GM21717 (cell line): ENCODE results near the gene ORM1.
"Not testable (repeated sequence)": the region's sequence is repeated elsewhere in the genome, so short reads cannot be mapped to it uniquely, and the experiment has no call there.

ENCODE experiments used
- ATAC-seq: cut with Tn5 transposase; IDR thresholded peaks from one replicate; pipeline ENCODE4 v1.9.1; 2021; ENCODE audit warnings: mild to moderate bottlenecking, moderate library complexity; ENCODE audit not compliant: unreplicated experiment

ORM1 gene

DNA sequence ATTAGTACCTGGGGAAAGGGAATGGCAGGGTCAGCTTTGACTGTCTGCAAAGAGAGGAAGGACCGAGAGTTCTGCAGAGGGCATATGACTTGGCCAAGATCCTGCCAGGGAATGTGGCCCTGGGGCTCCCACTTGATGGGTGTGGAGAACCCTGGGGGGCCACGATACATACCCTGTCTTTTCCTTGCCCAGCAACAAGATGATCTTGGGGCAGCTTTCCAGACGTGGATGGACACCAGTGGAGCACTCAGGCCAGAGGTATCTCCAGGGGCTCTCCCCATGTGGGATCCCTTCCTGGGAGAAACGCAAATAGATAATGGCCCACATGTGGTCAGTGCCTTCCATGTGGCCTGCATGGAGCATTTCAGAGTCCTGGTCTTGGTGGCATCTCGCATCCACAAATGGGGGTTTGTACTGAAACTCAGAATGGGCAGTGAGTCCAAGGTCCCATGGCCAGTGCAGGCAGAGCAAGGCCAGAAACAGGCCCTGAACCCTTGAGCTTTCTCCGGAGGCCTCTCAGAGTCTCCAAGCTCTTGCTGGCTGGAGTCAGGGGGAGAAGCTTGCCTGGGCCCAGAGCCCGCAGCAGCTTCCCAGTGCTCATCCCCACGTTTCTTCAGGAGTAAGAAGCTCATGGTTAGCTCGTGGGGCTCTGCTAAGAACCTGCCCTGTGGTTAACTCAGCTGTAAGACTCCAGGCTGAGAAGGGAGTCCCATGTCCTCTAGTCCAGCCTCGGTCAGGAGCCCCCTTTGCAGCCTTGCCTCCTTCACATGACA lies 18.3 kb upstream of the ORM1 start:
- ATAC-seq, result no peak

DNA sequence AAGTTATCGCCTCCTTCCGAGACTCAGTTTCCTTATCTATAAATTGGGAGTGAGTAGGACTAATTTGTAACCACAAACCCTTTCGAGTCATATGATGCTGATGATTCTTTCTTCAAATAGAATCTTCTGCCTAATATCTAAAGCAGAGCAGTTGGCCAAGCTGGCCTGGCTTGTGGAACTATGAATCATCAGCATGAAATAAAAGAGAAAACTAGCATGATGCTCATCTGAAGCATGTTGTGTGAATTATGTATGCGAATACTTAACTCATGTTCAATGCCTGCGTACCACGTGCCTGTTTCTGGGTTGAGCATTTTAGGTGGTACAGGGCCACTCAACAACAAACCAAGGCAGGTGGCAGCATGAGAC lies 15.0 kb upstream of the ORM1 start:
- no peak for ATAC-seq

DNA sequence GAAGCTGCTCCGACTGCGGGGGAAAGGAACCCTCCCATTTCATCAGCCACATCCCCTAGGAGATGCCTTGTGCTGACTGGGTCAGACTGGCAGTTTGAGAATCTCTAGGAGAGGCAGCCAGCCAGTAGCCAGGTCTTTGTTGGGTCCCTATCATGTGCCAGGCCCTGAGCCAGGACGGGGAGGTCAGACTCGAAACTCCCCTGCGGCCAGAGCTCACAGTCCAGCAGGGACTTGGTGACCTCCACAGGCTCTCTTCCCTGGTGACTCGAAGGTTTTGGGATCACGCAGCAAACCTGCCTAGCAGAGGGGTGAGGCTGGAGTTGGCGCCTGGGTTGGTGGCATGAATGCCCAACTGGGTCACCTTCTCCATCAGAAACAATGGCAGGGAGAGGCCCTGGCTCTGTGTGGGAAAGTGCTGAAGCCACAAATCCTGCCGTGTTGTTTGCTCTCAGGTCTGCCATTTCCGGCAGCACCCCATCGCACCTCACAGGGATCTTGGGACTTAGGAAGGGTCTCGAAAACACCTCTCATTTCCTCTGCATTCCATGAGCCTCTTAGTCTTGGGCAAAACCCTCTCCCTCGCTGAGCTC lies 14.4 kb upstream of the ORM1 start:
- ATAC-seq, result no peak

DNA sequence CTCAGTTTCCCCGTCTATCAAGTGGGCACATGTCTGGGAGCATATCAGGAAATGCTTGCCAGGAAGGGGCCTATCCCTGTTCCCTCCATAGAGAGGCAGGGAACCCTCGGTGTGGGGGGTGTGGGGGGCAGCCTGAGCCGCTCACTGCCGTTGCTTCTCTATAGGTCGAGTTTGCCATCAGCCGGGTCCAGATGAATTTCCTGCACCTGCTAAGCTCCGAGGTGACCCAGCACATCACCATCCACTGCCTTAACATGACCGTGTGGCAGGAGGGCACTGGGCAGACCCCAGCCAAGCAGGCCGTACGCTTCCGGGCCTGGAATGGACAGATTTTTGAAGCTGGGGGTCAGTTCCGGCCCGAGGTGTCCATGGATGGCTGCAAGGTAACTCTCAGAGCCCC lies 13.8 kb upstream of the ORM1 start:
- no peak for ATAC-seq

DNA sequence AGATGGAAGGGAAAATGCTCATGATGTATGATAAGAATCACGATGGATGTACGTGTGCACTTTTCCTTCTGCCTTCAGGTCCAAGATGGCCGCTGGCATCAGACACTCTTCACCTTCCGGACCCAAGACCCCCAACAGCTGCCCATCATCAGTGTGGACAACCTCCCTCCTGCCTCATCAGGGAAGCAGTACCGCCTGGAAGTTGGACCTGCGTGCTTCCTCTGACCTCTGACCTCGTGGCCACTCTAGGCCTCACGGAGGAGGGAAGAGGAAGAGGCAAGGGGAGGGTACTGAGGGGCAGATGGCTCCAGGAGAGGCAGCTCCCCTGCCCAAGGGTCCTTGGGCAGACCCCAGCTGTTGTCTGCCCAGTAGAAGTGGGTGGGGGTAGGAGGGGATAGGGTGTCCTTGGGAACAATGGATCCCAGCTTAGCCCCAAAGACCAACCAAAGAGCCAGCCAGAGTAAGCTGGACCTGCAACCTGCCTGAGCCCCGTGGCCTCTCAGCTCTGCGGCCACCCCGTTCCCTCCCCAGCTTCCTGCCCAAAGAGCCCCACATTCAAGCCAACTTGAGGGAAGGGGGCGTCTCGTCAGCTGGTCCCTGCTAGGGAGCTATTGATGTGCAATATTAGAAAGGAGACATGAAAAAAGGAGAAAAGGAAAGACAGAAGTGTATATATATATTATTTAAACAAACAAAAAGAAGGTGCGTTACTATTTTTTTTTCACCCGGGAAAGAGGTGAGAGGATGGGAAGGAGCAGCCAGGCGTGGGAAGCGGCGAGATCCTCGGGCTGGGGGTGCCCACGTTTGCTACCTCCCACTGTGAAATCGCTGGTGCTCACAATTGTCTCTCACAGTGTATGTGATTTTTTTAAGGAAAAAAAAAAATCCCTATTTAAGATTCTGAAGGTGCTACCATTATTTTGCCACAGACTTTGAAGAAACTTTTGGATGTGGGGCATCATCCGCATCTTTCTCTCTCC lies 12.1 kb upstream of the ORM1 start:
- no peak for ATAC-seq

DNA sequence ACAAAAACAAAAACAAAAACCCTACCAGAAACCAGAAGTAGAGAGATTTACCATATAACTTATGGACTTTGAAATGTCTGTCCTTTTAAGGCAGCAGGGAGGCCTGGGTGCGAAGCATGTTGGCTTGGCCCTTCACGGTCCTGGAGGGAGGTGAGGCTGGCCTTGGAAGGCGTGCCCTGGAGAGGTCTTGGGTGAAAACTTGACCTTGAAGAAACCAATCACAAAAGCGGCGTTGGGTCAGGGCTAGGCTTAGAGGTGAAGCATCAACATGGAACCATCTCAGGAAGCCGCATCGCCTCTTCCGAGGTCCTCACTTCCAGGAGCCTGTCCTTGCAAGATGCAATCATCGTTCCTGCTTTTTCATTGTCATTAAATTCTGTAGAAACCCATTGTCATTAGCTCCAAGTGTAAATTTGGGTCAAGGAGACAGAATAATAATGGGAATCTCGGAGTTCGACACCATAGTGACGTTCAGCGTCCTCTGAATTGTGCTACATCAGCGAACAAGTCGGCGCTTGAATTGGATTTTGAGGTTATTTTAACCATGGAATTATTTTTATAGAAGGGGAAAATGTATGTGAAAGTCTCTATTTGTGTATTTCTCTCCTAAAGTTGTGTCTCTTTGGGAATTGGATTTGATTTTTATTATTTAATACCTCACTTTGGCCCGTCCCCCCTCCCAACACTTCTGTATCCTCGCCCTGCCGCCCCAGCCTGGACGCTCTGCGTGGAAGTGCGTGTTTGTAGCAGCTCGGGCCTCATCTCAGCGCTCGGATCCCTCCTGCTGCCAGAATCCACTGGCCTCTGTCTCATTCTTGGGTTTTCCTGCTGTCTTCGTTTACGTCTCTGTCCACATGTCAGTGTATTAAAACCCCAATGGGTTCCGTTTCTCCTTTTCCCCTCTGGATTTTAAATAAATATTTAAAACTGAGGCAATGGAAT lies 11.1 kb upstream of the ORM1 start:
- ATAC-seq, result no peak

DNA sequence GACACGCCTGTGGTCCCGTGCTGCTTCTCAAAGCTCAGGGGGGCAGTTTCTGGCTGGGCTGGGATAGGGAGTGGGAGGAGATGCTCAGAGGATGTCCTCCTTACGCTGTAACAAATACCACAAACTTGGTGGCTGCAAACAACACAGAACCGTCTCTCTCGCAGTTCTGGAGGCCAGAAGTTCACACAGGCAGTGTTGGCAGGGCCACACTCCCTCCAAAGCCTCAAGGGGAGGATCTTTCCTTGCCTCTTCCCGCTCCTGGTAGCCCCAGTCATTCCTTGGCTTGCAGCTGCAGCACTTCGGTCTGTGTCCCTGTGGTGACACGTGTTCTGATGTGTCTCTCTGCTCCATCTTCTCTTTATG lies 10.4 kb upstream of the ORM1 start:
- no peak for ATAC-seq

DNA sequence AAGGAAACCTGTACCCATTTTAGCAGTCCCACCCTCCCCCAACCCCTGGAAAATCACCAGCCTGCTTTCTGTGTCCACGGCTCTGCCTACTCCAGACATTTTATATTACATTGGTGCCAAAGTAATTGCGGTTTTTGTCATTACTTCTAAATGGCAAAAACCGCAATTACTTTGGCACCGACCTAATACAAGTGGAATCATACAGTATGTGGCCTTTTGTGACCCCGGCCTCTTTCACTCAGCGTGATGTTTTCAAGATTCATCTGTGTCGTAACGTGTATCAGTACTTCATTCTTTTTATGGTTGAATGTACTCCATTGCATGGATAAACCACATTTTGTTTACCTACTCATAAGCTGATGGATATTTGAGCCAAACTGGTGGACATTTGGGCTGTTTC lies 9.7 kb upstream of the ORM1 start:
- ATAC-seq, result no peak

DNA sequence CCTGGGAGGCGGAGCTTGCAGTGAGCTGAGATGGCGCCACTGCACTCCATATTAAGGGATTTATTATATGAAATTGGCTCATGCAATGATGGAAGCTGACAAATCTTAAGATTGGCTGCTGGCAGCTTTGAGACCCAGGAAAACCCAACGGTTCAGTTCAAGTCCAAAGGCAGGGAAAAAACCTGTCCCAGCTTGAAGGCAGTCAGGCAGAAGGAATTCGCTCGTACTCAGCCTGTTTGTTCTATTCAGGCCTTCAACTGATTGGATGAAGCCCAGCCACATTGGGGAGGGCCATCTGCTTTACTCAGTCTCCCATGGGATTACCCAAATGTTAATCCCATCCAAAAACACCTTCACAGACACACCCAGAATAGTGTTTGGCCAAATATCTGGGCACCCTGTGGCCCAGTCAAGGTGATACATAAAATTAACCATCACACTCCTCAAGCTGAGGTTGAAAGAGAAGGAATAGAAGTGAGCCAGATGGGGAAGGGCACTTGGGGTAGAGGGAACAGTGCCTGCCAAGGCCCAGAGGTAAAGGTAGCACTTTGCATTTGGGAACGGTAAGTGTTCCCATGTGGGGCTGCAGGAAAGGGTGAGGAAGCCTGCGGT lies 8.5 kb upstream of the ORM1 start:
- no peak for ATAC-seq

DNA sequence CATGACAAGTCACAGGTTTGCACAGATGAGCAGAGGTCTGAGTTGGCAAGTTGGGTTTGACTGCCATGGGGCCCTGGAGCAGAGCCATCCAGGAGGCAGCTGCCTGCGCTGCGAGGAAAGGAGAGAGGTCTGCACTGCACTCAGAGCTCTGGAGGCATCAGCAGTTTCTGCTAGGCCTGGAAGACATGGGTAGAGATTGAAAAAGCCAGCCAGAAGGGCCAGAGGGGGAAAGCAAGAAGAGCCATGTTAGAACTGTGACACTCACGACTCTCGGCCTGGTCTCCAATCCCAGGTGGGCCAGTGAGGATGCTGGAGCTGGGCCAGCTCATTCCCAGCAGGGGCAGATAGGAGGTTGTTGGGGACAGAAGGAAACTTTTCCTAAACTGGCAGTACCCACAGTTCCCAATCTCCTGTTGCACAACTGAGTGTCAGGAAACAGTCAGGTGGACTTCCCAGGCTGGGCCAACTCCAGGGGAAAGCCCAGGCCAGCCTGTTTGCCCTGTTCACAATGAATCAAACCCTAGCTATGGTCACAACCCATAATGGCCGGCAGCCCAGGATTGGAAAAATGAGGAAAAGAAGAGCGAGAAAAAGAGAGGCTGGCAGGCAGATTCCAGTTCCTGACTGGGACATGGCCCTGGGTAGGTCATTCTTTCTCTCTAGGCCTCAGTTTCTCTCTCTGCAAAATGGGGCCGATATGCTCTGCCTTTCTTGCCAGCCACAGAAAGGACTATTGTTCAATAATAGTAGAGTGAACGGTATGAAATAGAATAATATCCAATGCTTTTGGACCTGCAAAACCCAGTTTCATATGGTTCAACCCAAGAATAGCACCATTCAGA lies 7.8 kb upstream of the ORM1 start:
- ATAC-seq, result no peak

DNA sequence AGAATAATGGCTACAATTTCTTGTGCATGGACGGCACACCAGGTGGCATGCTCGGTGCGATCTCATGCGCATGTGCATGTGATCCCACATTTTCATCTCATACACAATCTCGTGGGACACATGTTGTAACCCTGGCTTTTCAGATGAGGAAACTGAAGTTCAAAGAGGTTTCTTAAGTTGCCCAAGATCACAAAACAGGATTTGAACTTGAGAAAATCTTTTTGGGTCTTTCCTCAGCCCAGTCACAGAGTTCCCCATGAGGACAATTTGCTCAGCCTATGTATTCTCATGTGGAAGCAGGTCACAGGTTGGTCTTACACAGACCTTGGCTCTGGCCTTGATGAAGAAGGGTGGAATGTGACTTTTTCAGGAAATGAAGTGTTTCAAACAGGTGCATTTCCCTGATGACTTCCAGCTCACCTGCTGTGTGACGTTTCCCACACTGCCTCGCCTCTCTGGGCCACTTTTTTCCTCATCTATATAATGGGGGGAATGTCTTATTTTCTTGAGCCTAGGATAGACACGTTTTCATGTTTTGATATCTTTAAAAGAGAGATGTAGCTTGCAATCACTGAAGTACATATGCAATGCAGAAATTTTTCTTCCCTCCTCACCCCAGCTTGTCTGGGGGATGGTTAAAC lies 7.1 kb upstream of the ORM1 start:
- ATAC-seq, result no peak

DNA sequence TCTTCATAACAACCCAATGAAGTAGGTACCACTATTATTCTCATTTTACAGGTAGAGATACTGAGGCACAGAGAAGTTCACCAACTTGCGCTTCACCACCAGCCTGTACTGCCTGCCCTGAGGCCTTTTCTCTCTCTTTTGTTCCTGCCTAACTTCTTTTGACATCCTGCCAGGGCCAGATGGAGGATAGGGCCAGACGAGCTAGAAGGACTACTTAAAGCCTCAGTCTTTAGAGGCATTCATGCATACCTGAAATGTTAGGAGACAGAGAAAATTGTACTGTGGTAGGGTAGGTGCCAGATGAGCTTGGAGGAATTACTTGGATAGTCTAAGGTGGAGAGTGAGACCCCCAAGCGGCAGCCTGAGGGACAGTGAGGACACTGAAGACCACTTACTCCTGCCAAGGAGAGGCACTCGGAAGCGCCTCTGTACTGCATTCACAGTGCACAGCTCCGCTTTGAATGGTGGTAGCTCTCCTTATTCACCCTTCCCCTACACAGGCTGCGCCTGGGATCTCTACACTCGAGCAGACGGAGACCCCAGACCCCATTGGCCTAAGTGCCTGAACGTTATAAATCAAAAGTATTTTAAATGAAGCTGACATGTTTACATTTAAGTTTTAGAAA lies 6.2 kb upstream of the ORM1 start:
- no peak for ATAC-seq

DNA sequence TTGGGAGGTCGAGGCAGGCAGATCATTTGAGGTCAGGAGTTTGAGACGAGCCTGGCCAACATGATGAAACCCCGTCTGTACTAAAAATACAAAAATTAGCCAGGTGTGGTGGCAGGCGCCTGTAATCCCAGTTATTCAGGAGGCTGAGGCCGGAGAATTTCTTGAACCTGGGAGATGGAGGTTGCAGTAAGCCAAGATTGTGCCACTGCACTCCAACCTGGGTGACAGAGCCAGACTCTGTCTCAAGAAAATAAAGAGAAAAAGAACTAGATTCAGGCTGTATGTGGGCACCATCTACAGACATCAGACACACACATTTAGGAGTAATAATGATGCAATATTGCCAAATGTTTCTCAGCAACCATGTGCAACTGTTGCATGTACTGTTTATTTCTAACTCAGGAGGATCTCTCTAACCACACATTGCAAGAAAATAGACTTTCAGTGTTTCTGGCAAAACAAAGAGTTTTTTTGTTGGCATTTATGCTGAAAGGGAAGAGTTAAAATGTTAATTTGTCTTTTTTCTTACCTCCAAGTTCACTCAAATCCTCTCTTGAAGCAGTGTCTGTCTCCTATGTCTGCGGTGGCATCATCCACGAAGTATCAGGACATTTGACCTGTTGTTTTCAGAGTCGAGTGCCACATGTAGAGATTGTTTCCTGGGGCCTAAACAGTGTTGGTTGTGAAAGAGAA lies 5.1 kb upstream of the ORM1 start:
- ATAC-seq, result no peak

DNA sequence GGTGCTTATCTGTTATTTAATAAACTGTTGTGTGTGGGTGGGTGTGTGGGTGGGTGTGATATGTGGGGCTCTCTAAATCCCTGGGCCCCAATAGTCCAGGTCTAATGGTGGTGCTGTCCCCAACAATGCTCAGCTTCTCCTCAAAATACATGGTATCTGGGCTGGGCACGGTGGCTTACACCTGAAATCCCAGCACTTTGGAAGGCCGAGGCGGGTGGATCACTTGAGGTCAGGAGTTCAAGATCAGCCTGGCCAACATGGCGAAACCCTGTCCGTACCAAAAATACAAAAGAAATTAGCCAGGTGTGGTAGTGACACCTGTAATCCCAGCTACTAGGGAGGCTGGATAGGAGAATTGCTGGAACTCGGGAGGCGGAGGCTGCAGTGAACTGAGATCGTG lies 4.5 kb upstream of the ORM1 start:
- no peak for ATAC-seq

DNA sequence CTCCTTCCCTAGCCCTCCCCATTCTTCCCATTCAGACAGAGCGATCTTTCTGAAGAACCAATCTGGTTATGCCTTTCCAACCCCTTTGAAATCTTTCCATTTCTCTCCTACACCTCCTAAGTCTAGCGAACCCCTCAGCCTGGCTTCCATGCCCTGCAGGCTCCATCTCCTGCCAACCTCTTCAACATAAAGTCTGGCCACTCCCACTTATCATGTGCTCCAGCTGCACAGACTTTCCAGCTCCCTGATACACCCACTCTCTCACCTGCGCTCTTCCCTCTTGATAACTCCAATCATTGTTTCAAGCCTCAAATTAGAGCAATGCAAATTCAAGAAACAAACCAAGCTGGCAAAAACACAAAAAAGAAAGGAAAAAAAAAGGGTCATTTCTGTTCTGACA lies 3.8 kb upstream of the ORM1 start:
- no peak for ATAC-seq

DNA sequence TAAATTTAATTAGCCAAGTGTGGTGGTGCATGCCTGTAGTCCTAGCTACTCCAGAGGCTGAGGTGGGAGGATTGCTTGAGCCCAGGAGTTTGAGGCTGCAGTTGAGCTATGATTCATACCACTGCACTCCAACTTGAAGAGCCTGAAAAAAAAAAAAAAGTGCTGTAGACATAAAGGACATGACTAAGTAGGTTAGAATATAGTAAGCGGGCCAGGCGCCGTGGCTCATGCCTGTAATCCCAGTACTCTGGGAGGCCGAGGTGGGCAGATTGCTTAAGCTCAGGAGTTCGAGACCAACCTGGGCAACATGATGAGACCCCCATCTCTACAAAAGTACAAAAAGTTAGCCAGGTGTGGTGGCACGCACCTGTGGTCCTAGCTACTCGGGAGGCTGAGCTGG lies 2.2 kb upstream of the ORM1 start:
- ATAC-seq, result not testable (repeated sequence)

DNA sequence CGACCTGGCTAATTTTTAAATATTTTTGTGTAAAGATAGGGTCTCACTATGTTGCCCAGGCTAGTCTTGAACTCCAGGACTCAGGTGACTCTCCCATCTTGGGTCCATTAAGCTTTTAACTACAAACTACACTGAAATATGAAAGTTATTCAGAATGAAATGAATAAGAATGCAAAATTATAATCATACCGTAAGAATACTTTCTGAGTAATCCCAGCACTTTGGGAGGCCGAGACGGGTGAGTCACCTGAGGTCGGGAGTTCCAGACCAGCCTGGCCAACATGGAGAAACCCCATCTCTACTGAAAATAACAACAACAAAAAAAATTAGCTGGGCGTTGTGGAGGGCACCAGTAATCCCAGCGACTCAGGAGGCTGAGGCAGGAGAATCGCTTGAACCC lies 1.1 kb upstream of the ORM1 start:
- no peak for ATAC-seq
